ENCODE measurements around the gene TTC21A.

DNA sequence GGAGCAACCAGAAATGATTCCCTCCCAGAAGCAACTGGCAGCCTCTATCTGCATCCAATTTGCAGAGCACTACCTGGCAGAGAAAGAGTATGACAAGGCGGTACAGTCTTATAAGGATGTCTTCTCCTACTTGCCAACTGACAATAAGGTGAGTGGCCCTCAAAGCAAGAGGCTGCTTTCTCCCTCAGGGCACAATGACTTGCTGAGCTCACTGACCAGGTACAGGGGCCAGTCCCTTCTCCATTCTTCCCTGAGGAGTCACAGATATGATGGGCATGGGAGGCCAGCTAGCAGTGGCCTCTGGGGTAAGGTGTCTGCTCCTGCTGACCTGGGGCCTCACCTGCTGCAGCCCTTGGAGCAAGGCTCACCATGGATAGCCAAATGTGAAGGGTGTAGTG is 25.6 kb downstream of the TTC21A start:
- TF ChIP-seq POLR2A (IDR thresholded peaks at IDR 0.05; ENCODE audit: borderline replicate concordance, extremely low read depth, insufficient read depth, insufficient read length) = no peak
- TF ChIP-seq, protein P1, sequence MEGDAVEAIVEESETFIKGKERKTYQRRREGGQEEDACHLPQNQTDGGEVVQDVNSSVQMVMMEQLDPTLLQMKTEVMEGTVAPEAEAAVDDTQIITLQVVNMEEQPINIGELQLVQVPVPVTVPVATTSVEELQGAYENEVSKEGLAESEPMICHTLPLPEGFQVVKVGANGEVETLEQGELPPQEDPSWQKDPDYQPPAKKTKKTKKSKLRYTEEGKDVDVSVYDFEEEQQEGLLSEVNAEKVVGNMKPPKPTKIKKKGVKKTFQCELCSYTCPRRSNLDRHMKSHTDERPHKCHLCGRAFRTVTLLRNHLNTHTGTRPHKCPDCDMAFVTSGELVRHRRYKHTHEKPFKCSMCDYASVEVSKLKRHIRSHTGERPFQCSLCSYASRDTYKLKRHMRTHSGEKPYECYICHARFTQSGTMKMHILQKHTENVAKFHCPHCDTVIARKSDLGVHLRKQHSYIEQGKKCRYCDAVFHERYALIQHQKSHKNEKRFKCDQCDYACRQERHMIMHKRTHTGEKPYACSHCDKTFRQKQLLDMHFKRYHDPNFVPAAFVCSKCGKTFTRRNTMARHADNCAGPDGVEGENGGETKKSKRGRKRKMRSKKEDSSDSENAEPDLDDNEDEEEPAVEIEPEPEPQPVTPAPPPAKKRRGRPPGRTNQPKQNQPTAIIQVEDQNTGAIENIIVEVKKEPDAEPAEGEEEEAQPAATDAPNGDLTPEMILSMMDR (IDR thresholded peaks at IDR 0.05 in 2 of 3, conservative IDR thresholded peaks at IDR 0.05 in 1 of 3; ENCODE audit: borderline replicate concordance in 1 of 3, insufficient read depth in 1 of 3, low read depth in 2 of 3, low read length in 2 of 3) = no peak
- TF ChIP-seq RAD21 (IDR thresholded peaks at IDR 0.05; ENCODE audit: low read depth) = no peak
- TF ChIP-seq TCF7L2 (IDR thresholded peaks at IDR 0.05; ENCODE audit: borderline replicate concordance, extremely low read depth, insufficient read depth, insufficient read length) = no peak

All from HCT116 (cell line).